GM12878 (cell line): ENCODE data around the gene SNRPA. TPM values are rescaled to one million over a fixed set of nuclear protein-coding genes. Genes with fewer than 3 reads are reported as not detected.

ENCODE experiments used
- ATAC-seq: fragments of 200-7000 bp; cut with Tn5 transposase; 3 replicates; pipeline ENCODE4 v1.9.1; 2020; ENCODE audit warnings: mild to moderate bottlenecking, moderate library complexity
- BruUV-seq: library from RNA; stranded (reverse); fragments of 400-500 nt; replicated peaks from 2 replicates; lab custom pipeline; 2021; lab: Mats Ljungman, UMichigan
- CTCF ChIA-PET: fragments of 300-600 bp; sonication (Branson Sonifier 250); formaldehyde crosslinking; extraction: SDS; loops from one replicate; lab custom pipeline; 2021; ENCODE audit warnings: inconsistent platforms; lab: Yijun Ruan, JAX
- POLR2A ChIA-PET: fragments of 350-600 bp; formaldehyde crosslinking; extraction: SDS; loops from one replicate; lab custom pipeline; 2021; ENCODE audit warnings: inconsistent platforms; lab: Charles Lee
- RAD21 ChIA-PET: fragments of 300-600 bp; sonication (Branson Sonifier 250); formaldehyde crosslinking; loops from one replicate; lab custom pipeline; 2023; ENCODE audit warnings: antibody characterized with exemption; ENCODE audit not compliant: unreplicated experiment; lab: Charles Lee
- SMC1A ChIA-PET: fragments of 300-600 bp; sonication (Branson Sonifier 250); formaldehyde crosslinking; loops from one replicate; lab custom pipeline; 2023; ENCODE audit not compliant: unreplicated experiment, uncharacterized antibody; lab: Charles Lee
- DNase-seq: peaks from one replicate; pipeline ENCODE4 v3.0.0-alpha.2; 2011; ENCODE audit warnings: low read depth, low spot score
- FAIRE-seq: peaks from 3 replicates; lab custom pipeline; 2011; peaks lifted over from hg19 to GRCh38; lab: Jason Lieb, UNC
- H2AFZ ChIP-seq: 2 replicates; pipeline ENCODE4 v1.6.0; 2011; ENCODE audit warnings: low read depth, low read length, control low read depth; ENCODE audit not compliant: control insufficient read depth
- H3K27ac ChIP-seq: 2 replicates; pipeline ENCODE4 v1.5.1; 2011; ENCODE audit warnings: control low read depth; ENCODE audit not compliant: control insufficient read depth, insufficient read depth
- H3K27me3 ChIP-seq, 2 experiments: replicated peaks in 1 of 2; 2 replicates each; pipeline versions ENCODE4 v1.6.0 to v1.6.1; 2011; ENCODE audit warnings: low read length in 1 of 2; ENCODE audit not compliant: control insufficient read depth in 2 of 2, insufficient read depth in 2 of 2
- H3K36me3 ChIP-seq, 2 experiments: 2 replicates each; pipeline ENCODE4 v1.5.1; 2011; ENCODE audit warnings: low read length in 1 of 2; ENCODE audit not compliant: control insufficient read depth in 2 of 2, insufficient read depth in 2 of 2
- H3K4me1 ChIP-seq: 2 replicates; pipeline ENCODE4 v1.6.1; 2011; ENCODE audit warnings: mild to moderate bottlenecking, low read length, moderate library complexity, mixed read lengths; ENCODE audit not compliant: control insufficient read depth, insufficient read depth
- H3K4me2 ChIP-seq: 2 replicates; pipeline ENCODE4 v1.6.0; 2011; ENCODE audit warnings: control low read depth; ENCODE audit not compliant: control insufficient read depth, insufficient read depth
- H3K4me3 ChIP-seq: fragments of 200-600 bp; sonication (generic); 2 replicates; pipeline ENCODE4 v1.5.1; 2016
- H3K79me2 ChIP-seq: 2 replicates; pipeline ENCODE4 v1.6.0; 2011; ENCODE audit warnings: low read length; ENCODE audit not compliant: control insufficient read depth, insufficient read depth
- H3K9ac ChIP-seq: 2 replicates; pipeline ENCODE4 v1.8.0; 2011; ENCODE audit warnings: low read length, control low read depth, mixed read lengths; ENCODE audit not compliant: control insufficient read depth, insufficient read depth
- H3K9me3 ChIP-seq: replicated peaks from 3 replicates; pipeline ENCODE4 v1.5.1; 2011; ENCODE audit warnings: mild to moderate bottlenecking, low read length; ENCODE audit not compliant: control insufficient read depth, insufficient read depth
- H4K20me1 ChIP-seq: 2 replicates; pipeline ENCODE4 v1.6.0; 2011; ENCODE audit not compliant: control insufficient read depth, insufficient read depth
- CEBPB ChIP-seq, 2 experiments: fragments of 150-350 bp in 1 of 2; IDR thresholded peaks; 2 replicates each; pipeline ENCODE4 v1.6.1; 2012 to 2014; ENCODE audit warnings: low read depth in 2 of 2, low read length in 2 of 2, borderline replicate concordance in 1 of 2, inconsistent platforms in 1 of 2
- CHD1 ChIP-seq: IDR thresholded peaks from 2 replicates; pipeline ENCODE4 v1.6.1; 2012; ENCODE audit warnings: low read depth, low read length, improper control_type of control experiment
- CHD2 ChIP-seq: IDR thresholded peaks from 2 replicates; pipeline ENCODE4 v1.6.1; 2011; ENCODE audit warnings: low read depth, low read length, improper control_type of control experiment, borderline replicate concordance
- CTCF ChIP-seq, 3 experiments: IDR thresholded peaks in 2 of 3; conservative IDR thresholded peaks in 1 of 3; 2 replicates each; pipeline ENCODE4 v1.5.1; 2011; ENCODE audit warnings: low read depth in 3 of 3, low read length in 3 of 3, mild to moderate bottlenecking in 3 of 3, control low read depth in 2 of 3, moderate library complexity in 2 of 3, inconsistent platforms in 1 of 3, mixed read lengths in 1 of 3; ENCODE audit not compliant: control insufficient read depth in 2 of 3, insufficient read depth in 1 of 3; ENCODE audit errors: extremely low read depth in 1 of 3
- FOXM1 ChIP-seq: IDR thresholded peaks from 2 replicates; pipeline ENCODE4 v1.6.1; 2012; ENCODE audit warnings: low read depth, mild to moderate bottlenecking, inconsistent platforms, low read length, moderate library complexity
- IRF3 ChIP-seq: fragments of 450-650 bp; IDR thresholded peaks from 2 replicates; pipeline ENCODE4 v1.6.1; 2014; ENCODE audit warnings: mild to moderate bottlenecking
- KAT2A ChIP-seq: conservative IDR thresholded peaks from 2 replicates; pipeline ENCODE4 v1.6.1; 2011; ENCODE audit warnings: low read depth, low read length; ENCODE audit not compliant: control insufficient read depth
- PAX5 ChIP-seq: IDR thresholded peaks from 2 replicates; pipeline ENCODE4 v1.6.1; 2011; ENCODE audit warnings: low read depth, low read length, borderline replicate concordance
- RELA ChIP-seq: fragments of 450-650 bp; IDR thresholded peaks from 2 replicates; pipeline ENCODE4 v1.8.0; 2014; ENCODE audit warnings: borderline replicate concordance; ENCODE audit not compliant: partially characterized antibody
- SP1 ChIP-seq: IDR thresholded peaks from one replicate; pipeline ENCODE4 v1.6.1; 2011; ENCODE audit warnings: low read depth, low read length
- SRF ChIP-seq, 2 experiments: IDR thresholded peaks; 2 replicates each; pipeline ENCODE4 v1.6.1; 2011; ENCODE audit warnings: low read depth in 2 of 2, low read length in 2 of 2, mild to moderate bottlenecking in 1 of 2, moderate library complexity in 1 of 2
- STAT1 ChIP-seq: fragments of 450-650 bp; conservative IDR thresholded peaks from 2 replicates; pipeline ENCODE4 v1.6.1; 2014; ENCODE audit warnings: antibody characterized with exemption, mild to moderate bottlenecking
- SUZ12 ChIP-seq: fragments of 200-600 bp; sonication (generic); IDR thresholded peaks from one replicate; pipeline ENCODE4 v1.6.1; 2018; ENCODE audit warnings: antibody characterized with exemption, mild to moderate bottlenecking; ENCODE audit not compliant: unreplicated experiment
- TAF1 ChIP-seq: IDR thresholded peaks from 2 replicates; pipeline ENCODE4 v1.6.1; 2011; ENCODE audit warnings: mild to moderate bottlenecking, low read depth, low read length, borderline replicate concordance
- TBL1XR1 ChIP-seq: IDR thresholded peaks from 2 replicates; pipeline ENCODE4 v1.6.1; 2012; ENCODE audit warnings: low read depth, low read length, improper control_type of control experiment
- TCF7 ChIP-seq: IDR thresholded peaks from 2 replicates; pipeline ENCODE4 v1.6.1; 2014; ENCODE audit warnings: antibody characterized with exemption, borderline replicate concordance
- YBX1 ChIP-seq: fragments of 450-650 bp; IDR thresholded peaks from 2 replicates; pipeline ENCODE4 v1.6.1; 2016; ENCODE audit warnings: antibody characterized with exemption
- WGBS: methylation state at CpG from one replicate; pipeline ENCODE4 v1.1.6; 2016; ENCODE audit warnings: low lambda C conversion rate; ENCODE audit not compliant: insufficient replicate concordance, insufficient coverage; ENCODE audit errors: missing lambda C conversion rate; 5-methylcytosine and 5-hydroxymethylcytosine counted together
- in situ Hi-C: fragments of 300-500 bp; cut with MboI; formaldehyde crosslinking; loops from 9 replicates; pipeline ENCODE4 v1.14.3; 2018; ENCODE audit warnings: mixed read lengths
- intact Hi-C: fragments of 100-400 bp; cut with micrococcal nuclease; formaldehyde crosslinking; loops from one replicate; pipeline ENCODE4 v1.14.2; 2022; ENCODE audit not compliant: unreplicated experiment
- polyA plus RNA-seq, 11 experiments: library from polyadenylated mRNA; depleted of rRNA in 4 of 11; unstranded in 6 of 11; stranded (reverse) in 5 of 11; fragments of >200 nt; fragmentation: Nextera tagmentation in 4 of 11; fragmentation: Illumina TruSeq in 1 of 11; extraction: Ambion mirVana in 4 of 11; extraction: Trizol in 1 of 11; gene quantifications; 1 replicate in 1 of 11; 2 replicates in 10 of 11; pipeline versions ENCODE4 v1.2.1 to v1.2.3, GENCODE V29; 2011 to 2016; ENCODE audit warnings: inconsistent platforms in 2 of 11, missing spikeins in 2 of 11, low read depth in 1 of 11
- total RNA-seq, 4 experiments: library from RNA; depleted of rRNA in 3 of 4; stranded (reverse); fragments of >200 nt in 3 of 4; fragmentation: Illumina TruSeq in 1 of 4; extraction: Trizol in 1 of 4; gene quantifications; 2 replicates each; pipeline versions ENCODE4 v1.2.1 to v1.2.3, GENCODE V29; 2013 to 2021
- TF ChIP-seq, protein P1 (sequence below): IDR thresholded peaks from 2 replicates; pipeline ENCODE4 v1.6.1; 2011; ENCODE audit warnings: borderline replicate concordance, low read depth, mild to moderate bottlenecking, moderate library complexity, low read length; ENCODE audit not compliant: insufficient read depth, poor library complexity, severe bottlenecking

The SNRPA gene
- total and polyA plus RNA-seq, 10 of the 15 experiments (the other 5 are each of a cell fraction or from before 2014, with no cell fraction given): 14.8 to 299 (median 202) TPM

DNA sequence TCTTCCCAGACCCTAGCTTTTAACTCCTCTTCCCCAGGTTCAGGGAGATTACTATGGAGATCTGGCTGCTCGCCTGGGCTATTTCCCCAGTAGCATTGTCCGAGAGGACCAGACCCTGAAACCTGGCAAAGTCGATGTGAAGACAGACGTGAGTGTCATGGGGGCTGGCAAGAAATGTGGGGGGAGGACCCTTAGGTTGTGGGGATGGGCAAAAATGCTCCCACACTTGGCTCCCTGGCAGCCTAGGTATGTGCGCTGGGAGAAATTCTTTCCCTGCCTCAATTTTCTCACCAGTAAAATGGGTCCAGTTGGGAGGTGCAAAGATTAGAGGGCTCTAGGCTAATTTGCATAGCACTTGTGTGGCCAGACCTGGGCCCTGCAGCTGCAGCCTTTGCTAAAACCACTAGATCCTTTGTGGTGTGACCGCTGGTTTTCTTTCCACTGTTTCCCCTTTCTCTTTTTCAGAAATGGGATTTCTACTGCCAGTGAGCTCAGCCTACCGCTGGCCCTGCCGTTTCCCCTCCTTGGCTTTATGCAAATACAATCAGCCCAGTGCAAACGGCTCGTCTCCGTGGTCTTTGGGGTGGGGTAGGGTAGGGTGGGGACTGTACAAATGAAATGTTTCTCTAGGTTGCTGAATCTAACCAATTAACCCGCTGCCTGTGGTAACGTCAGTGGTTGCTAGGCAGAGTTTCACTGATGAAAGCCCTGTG is 26.1 kb downstream of the SNRPA start (continued):
- peak; percentile 48; the same call in 1 of the 2 replicates for TF ChIP-seq STAT1
- TF ChIP-seq CEBPB (IDR thresholded peaks at IDR 0.05; ENCODE audit: borderline replicate concordance in 1 of 2, low read depth in 2 of 2, low read length in 2 of 2): peak in 1 of 2 experiments; percentile 80; a peak in 1 of 4 replicates
- peak; percentile 90 for TF ChIP-seq TBL1XR1
- TF ChIP-seq KAT2A: no peak
- TF ChIP-seq IRF3: no peak
- TF ChIP-seq, all 136 proteins: peak for 64

GRCh38 chr19:40777645-40777936 is 26.6 kb downstream of the SNRPA start:
- ChIA-PET POLR2A (interaction anchor here (0.6 to 8.1 kb wide), 26 partner anchors 9 to 755 kb away, joined by 3 to 331 read pairs (median 8); partner anchors contain the start of genes ACTMAP, B9D2, COQ8B and EGLN2), RAD21 (interaction anchor here (0.9 to 7.6 kb wide), 19 partner anchors 9 to 486 kb away, joined by 3 to 291 read pairs (median 5); partner anchors contain the start of genes ACTMAP, C19orf47, COQ8B and EGLN2), CTCF (interaction anchor here (0.7 to 4.6 kb wide), 14 partner anchors 9 to 1103 kb away, joined by 3 to 72 read pairs (median 4); partner anchors contain the start of genes ACTMAP, COQ8B, EGLN2 and ITPKC), SMC1A (interaction anchor here (0.7 to 11.2 kb wide), 15 partner anchors 9 to 94 kb away, joined by 3 to 256 read pairs (median 12); partner anchors contain the start of genes ACTMAP, COQ8B, EGLN2 and ITPKC)
- ATAC-seq (no peak), FAIRE-seq (no peak), DNase-seq (no peak)
- TSS peak; percentile 99 for BruUV-seq
- H2AFZ ChIP-seq: peak overlapping the region; percentile 74
- H3K4me3 ChIP-seq: peak overlapping the region; percentile 70
- H3K9ac ChIP-seq: peak overlapping the region; percentile 96
- intact Hi-C loops (loop anchor here (1.0 kb wide), 3 partner anchors 21 to 26 kb away; partner anchors contain the start of gene SNRPA), in situ Hi-C loops (no loop called here)
- H3K79me2 ChIP-seq: peaks cover 11% of the 10 kb centered on the region
- H3K27ac ChIP-seq: peak overlapping the region; percentile 100
- H3K9me3 ChIP-seq: no peaks in the 10 kb centered on the region
- H3K27me3 ChIP-seq: no peaks in the 10 kb centered on the region
- no peaks in the 10 kb centered on the region for H3K36me3 ChIP-seq
- H3K4me2 ChIP-seq: peak overlapping the region; percentile 84
- peaks cover 39% of the 10 kb centered on the region for H3K4me1 ChIP-seq
- no peaks in the 10 kb centered on the region for H4K20me1 ChIP-seq
- 1% methylated on average over 10 of the region's 10 CpGs for WGBS
- no peak for TF ChIP-seq FOXM1
- no peak for TF ChIP-seq PAX5
- no peak for TF ChIP-seq CHD2
- TF ChIP-seq SP1: no peak
- TF ChIP-seq SUZ12: no peak
- peak; percentile 88; the same call in 1 of the 2 replicates for TF ChIP-seq CHD1
- peak; percentile 14 for TF ChIP-seq RELA
- no peak for TF ChIP-seq TCF7
- TF ChIP-seq SRF (IDR thresholded peaks at IDR 0.05; ENCODE audit: low read depth in 2 of 2, low read length in 2 of 2): no peak
- TF ChIP-seq TAF1: peak; percentile 70; the same call in 1 of the 2 replicates
- TF ChIP-seq CTCF (IDR thresholded peaks at IDR 0.05 in 2 of 3, conservative IDR thresholded peaks at IDR 0.05 in 1 of 3; ENCODE audit: control insufficient read depth in 2 of 3, extremely low read depth in 1 of 3, insufficient read depth in 1 of 3, low read depth in 3 of 3, low read length in 3 of 3): no peak
- TF ChIP-seq YBX1: no peak
- TF ChIP-seq, protein P1, sequence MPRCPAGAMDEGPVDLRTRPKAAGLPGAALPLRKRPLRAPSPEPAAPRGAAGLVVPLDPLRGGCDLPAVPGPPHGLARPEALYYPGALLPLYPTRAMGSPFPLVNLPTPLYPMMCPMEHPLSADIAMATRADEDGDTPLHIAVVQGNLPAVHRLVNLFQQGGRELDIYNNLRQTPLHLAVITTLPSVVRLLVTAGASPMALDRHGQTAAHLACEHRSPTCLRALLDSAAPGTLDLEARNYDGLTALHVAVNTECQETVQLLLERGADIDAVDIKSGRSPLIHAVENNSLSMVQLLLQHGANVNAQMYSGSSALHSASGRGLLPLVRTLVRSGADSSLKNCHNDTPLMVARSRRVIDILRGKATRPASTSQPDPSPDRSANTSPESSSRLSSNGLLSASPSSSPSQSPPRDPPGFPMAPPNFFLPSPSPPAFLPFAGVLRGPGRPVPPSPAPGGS: no peak
